ENCODE results near the gene AP1S1. TPM values are rescaled to one million over a fixed set of nuclear protein-coding genes. Genes with fewer than 3 reads are reported as not detected.
A peak's percentile ranks its signal among the peaks of the same experiment; 100 is the strongest.

The AP1S1 gene
- total and polyA plus RNA-seq, 9 of the 15 experiments (the other 6 are each of a cell fraction or from before 2014, with no cell fraction given), result 4.4 to 149 (median 89.4) TPM

GRCh38 chr7:101116898-101117297 lies 37.4 kb upstream of the AP1S1 start:
- no peak for TF ChIP-seq ZNF121 (CRISPR knock-in tag; conservative IDR thresholded peaks at IDR 0.05)
- no peak for TF ChIP-seq EHMT2 (IDR thresholded peaks at IDR 0.05)
- no peak for TF ChIP-seq ZNF318 (IDR thresholded peaks at IDR 0.05; ENCODE audit: borderline replicate concordance in 1 of 2, low read depth in 1 of 2)
- no peak overlapping the region for H3K27ac ChIP-seq (ENCODE audit: extremely low read depth, low read depth, low read length)
- 55% methylated on average over 8 of the region's 10 CpGs for WGBS (ENCODE audit: insufficient coverage, low coverage, missing lambda C conversion rate)
- peaks cover 2 to 15% of the 10 kb centered on the region in 2 experiments; a peak in 4 of 5 replicates for H3K4me1 ChIP-seq (replicated peaks in 1 of 2; ENCODE audit: control insufficient read depth in 2 of 2, insufficient read depth in 2 of 2, low read length in 2 of 2)
- H3K79me2 ChIP-seq (ENCODE audit: control insufficient read depth, insufficient read depth, low read length), result no peaks in the 10 kb centered on the region
- ATAC-seq, result no peak
- H2AFZ ChIP-seq (ENCODE audit: low read depth, low read length), result no peak overlapping the region
- no peaks in the 10 kb centered on the region for H4K20me1 ChIP-seq (replicated peaks; ENCODE audit: control insufficient read depth, insufficient read depth, low read length)
- FAIRE-seq, result no peak
- in situ Hi-C loops (cut with MboI) (no loop called here), intact Hi-C loops (cut with micrococcal nuclease) (no loop called here)
- POLR2A ChIA-PET, result interaction anchor here (0.7 to 1.5 kb wide), 3 partner anchors 11 to 20 kb away, joined by 3 to 6 read pairs (median 3); no protein-coding TSS in a partner anchor
- CTCF ChIA-PET (ENCODE audit: low intra/inter-chr PET ratio), result no interaction called here
- no peak overlapping the region for H3K4me3 ChIP-seq
- DNase-seq (ENCODE audit: extremely low read depth in 1 of 4, low spot score in 3 of 4), result no peak
- H3K4me2 ChIP-seq (ENCODE audit: insufficient read depth, low read length), result no peak overlapping the region
- no peaks in the 10 kb centered on the region for H3K27me3 ChIP-seq (ENCODE audit: control insufficient read depth in 2 of 2, insufficient read depth in 2 of 2, low read length in 2 of 2)
- no peaks in the 10 kb centered on the region for H3K36me3 ChIP-seq (ENCODE audit: control insufficient read depth, insufficient read depth, low read length)
- no peaks in the 10 kb centered on the region for H3K9me1 ChIP-seq (ENCODE audit: control insufficient read depth, insufficient read depth, low read length)
- H3K9me3 ChIP-seq (replicated peaks; ENCODE audit: control insufficient read depth, insufficient read depth, low read depth, low read length), result no peaks in the 10 kb centered on the region
- peak overlapping the region in 1 of 2 experiments; percentile 75; a peak in 1 of 4 replicates for H3K9ac ChIP-seq (ENCODE audit: insufficient read depth in 1 of 2, low read depth in 2 of 2, low read length in 2 of 2)
- BruUV-seq (replicated peaks), result no TSS peak
